Esophagus squamous epithelium (tissue), 4 donors: ENCODE results near the gene EXD2.

ENCODE experiments used
- POLR2A ChIP-seq, 4 donors: fragments of 450-650 bp; IDR thresholded peaks; one replicate each; pipeline ENCODE4 v1.6.1; 2017; ENCODE audit warnings: antibody characterized with exemption in 4 of 4, mild to moderate bottlenecking in 4 of 4, moderate library complexity in 3 of 4
- TF ChIP-seq, protein P1 (sequence below), 6 experiments: fragments of 450-650 bp in 4 of 6; fragments of 200-600 bp in 2 of 6; sonication (generic) in 2 of 6; IDR thresholded peaks; one replicate each; pipeline ENCODE4 v1.5.1; 2016 to 2019; ENCODE audit warnings: antibody characterized with exemption in 6 of 6, mild to moderate bottlenecking in 4 of 6, moderate library complexity in 4 of 6

DNA sequence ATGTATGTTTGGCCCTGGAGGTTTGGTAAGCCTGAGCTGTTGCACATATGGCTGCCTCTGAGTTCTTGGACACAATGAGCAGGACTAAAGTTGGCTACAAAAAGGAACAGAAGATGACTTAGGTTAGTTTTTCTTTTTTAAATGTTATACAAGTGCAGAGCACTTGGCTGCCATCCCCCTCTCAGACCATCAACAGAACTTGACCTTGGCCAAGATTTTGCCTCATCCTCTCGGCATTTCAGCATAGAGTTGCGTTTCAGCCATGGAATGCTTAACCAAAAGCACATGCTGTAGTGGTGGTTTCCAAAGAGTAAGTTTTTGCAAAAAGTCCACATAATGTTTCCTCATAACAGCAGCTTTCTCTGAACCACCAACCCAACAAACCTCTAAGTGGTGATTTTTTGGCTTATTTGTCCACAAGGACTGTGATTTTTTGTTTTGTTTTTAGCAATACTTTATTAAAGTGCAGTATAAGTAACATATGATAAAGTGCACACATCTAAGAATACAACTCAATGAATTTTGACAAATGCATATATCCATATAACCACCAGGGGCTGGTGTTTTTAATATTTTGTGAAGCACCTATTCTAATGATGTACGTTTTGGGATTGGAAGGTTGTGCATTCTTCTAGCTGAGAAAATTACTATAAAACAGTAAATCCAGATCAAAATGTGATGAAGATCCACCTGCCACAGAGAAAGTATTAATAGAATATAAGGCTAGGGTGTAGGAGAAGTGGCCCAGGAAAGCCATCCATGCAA, 56.6 kb downstream of the EXD2 start:
- TF ChIP-seq, protein P1, sequence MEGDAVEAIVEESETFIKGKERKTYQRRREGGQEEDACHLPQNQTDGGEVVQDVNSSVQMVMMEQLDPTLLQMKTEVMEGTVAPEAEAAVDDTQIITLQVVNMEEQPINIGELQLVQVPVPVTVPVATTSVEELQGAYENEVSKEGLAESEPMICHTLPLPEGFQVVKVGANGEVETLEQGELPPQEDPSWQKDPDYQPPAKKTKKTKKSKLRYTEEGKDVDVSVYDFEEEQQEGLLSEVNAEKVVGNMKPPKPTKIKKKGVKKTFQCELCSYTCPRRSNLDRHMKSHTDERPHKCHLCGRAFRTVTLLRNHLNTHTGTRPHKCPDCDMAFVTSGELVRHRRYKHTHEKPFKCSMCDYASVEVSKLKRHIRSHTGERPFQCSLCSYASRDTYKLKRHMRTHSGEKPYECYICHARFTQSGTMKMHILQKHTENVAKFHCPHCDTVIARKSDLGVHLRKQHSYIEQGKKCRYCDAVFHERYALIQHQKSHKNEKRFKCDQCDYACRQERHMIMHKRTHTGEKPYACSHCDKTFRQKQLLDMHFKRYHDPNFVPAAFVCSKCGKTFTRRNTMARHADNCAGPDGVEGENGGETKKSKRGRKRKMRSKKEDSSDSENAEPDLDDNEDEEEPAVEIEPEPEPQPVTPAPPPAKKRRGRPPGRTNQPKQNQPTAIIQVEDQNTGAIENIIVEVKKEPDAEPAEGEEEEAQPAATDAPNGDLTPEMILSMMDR (IDR thresholded peaks at IDR 0.05): peak in 3 of 6 experiments; percentile 29 to 49 (median 31)
- TF ChIP-seq POLR2A (IDR thresholded peaks at IDR 0.05): no peak
